IMR-90 (cell line): ENCODE measurements around the gene MEGF11.

Source experiments
- BHLHE40 ChIP-seq: fragments of 150-350 bp; IDR thresholded peaks from 2 replicates; pipeline ENCODE4 v1.6.1; 2016; ENCODE audit warnings: mild to moderate bottlenecking, low read depth, low read length
- CEBPB ChIP-seq: IDR thresholded peaks from 2 replicates; pipeline ENCODE4 v1.6.1; 2012; ENCODE audit warnings: low read depth, low read length, improper control_type of control experiment
- CHD1 ChIP-seq: IDR thresholded peaks from 2 replicates; pipeline ENCODE4 v1.6.1; 2012; ENCODE audit warnings: low read depth, low read length, improper control_type of control experiment
- FOS ChIP-seq: fragments of 150-350 bp; IDR thresholded peaks from 2 replicates; pipeline ENCODE4 v1.6.1; 2016; ENCODE audit warnings: low read depth, low read length
- MAFK ChIP-seq: IDR thresholded peaks from 2 replicates; pipeline ENCODE4 v1.6.1; 2012; ENCODE audit warnings: low read depth, low read length, improper control_type of control experiment
- MAZ ChIP-seq: IDR thresholded peaks from 2 replicates; pipeline ENCODE4 v1.6.1; 2012; ENCODE audit warnings: low read depth, mild to moderate bottlenecking, low read length, improper control_type of control experiment, moderate library complexity, borderline replicate concordance
- MXI1 ChIP-seq: IDR thresholded peaks from 2 replicates; pipeline ENCODE4 v1.6.1; 2012; ENCODE audit warnings: low read depth, mild to moderate bottlenecking, low read length, moderate library complexity, borderline replicate concordance
- POLR2A ChIP-seq: IDR thresholded peaks from 2 replicates; pipeline ENCODE4 v1.6.1; 2012; ENCODE audit warnings: mild to moderate bottlenecking, low read depth, low read length
- RAD21 ChIP-seq: IDR thresholded peaks from 2 replicates; pipeline ENCODE4 v1.6.1; 2012; ENCODE audit warnings: low read length, improper control_type of control experiment
- RFX5 ChIP-seq: IDR thresholded peaks from 2 replicates; pipeline ENCODE4 v1.8.0; 2012; ENCODE audit warnings: low read depth, mild to moderate bottlenecking, low read length, moderate library complexity
- SMC3 ChIP-seq: fragments of 150-350 bp; IDR thresholded peaks from 2 replicates; pipeline ENCODE4 v1.6.1; 2016; ENCODE audit warnings: low read depth, mild to moderate bottlenecking, antibody characterized with exemption, low read length, moderate library complexity
- TF ChIP-seq, protein P1 (sequence below): conservative IDR thresholded peaks from 2 replicates; pipeline ENCODE4 v1.5.1; 2012; ENCODE audit warnings: mild to moderate bottlenecking, low read depth, low read length, improper control_type of control experiment
- TF ChIP-seq, protein P2 (sequence below): fragments of 150-350 bp; IDR thresholded peaks from 2 replicates; pipeline ENCODE4 v1.6.1; 2016; ENCODE audit warnings: low read depth, mild to moderate bottlenecking, low read length, moderate library complexity, borderline replicate concordance
- TF ChIP-seq, protein P3 (sequence below): fragments of 150-350 bp; IDR thresholded peaks from 2 replicates; pipeline ENCODE4 v1.6.1; 2017; ENCODE audit warnings: mild to moderate bottlenecking, antibody characterized with exemption, low read length, low read depth

DNA sequence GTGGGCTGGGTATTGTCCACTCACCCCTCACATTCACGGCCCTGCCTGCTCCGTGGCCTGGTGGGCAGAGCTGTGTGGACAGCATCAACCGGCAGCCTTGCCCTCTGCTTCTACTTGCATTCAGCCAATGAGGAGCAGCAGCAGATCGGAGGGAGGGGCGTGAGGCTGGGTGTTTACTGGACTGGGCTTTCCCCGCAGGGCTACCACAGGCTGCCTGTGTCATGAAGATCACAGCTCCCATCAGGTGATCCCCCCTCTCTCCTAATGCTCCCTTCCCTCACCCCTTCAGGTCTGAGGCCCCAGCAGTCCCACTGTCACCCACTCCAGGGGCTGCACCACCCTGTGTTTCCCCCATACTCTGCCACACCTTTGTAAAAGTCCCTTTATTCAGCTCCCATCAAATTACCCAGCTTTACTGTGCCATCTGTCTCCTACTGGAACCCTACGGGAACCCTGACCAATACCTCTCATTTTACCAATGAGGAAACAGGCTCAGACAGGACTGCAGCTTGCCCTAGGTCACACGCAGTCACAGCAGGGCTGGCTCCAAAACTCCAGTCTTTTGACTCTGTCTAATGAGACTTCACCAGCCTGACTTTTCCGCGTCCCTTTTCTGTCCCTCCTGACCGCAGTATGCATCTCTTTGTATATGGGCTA, 81.1 kb downstream of the MEGF11 start:
- no peak for TF ChIP-seq CEBPB
- no peak for TF ChIP-seq CHD1
- TF ChIP-seq, protein P1, sequence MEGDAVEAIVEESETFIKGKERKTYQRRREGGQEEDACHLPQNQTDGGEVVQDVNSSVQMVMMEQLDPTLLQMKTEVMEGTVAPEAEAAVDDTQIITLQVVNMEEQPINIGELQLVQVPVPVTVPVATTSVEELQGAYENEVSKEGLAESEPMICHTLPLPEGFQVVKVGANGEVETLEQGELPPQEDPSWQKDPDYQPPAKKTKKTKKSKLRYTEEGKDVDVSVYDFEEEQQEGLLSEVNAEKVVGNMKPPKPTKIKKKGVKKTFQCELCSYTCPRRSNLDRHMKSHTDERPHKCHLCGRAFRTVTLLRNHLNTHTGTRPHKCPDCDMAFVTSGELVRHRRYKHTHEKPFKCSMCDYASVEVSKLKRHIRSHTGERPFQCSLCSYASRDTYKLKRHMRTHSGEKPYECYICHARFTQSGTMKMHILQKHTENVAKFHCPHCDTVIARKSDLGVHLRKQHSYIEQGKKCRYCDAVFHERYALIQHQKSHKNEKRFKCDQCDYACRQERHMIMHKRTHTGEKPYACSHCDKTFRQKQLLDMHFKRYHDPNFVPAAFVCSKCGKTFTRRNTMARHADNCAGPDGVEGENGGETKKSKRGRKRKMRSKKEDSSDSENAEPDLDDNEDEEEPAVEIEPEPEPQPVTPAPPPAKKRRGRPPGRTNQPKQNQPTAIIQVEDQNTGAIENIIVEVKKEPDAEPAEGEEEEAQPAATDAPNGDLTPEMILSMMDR: no peak
- TF ChIP-seq MAFK: no peak
- TF ChIP-seq MAZ: no peak
- no peak for TF ChIP-seq SMC3
- no peak for TF ChIP-seq RAD21
- TF ChIP-seq POLR2A: no peak
- TF ChIP-seq, protein P2, sequence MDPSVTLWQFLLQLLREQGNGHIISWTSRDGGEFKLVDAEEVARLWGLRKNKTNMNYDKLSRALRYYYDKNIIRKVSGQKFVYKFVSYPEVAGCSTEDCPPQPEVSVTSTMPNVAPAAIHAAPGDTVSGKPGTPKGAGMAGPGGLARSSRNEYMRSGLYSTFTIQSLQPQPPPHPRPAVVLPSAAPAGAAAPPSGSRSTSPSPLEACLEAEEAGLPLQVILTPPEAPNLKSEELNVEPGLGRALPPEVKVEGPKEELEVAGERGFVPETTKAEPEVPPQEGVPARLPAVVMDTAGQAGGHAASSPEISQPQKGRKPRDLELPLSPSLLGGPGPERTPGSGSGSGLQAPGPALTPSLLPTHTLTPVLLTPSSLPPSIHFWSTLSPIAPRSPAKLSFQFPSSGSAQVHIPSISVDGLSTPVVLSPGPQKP: no peak
- TF ChIP-seq FOS: no peak
- TF ChIP-seq RFX5: no peak
- no peak for TF ChIP-seq BHLHE40
- TF ChIP-seq, protein P3, sequence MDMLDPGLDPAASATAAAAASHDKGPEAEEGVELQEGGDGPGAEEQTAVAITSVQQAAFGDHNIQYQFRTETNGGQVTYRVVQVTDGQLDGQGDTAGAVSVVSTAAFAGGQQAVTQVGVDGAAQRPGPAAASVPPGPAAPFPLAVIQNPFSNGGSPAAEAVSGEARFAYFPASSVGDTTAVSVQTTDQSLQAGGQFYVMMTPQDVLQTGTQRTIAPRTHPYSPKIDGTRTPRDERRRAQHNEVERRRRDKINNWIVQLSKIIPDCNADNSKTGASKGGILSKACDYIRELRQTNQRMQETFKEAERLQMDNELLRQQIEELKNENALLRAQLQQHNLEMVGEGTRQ: no peak
- TF ChIP-seq MXI1: no peak
